Esophagus muscularis mucosa (tissue), 4 donors: ENCODE data around the gene MRTFA. TPM values are rescaled to one million over a fixed set of nuclear protein-coding genes. Genes with fewer than 3 reads are reported as not detected.

Source experiments
- DNase-seq: peaks from one replicate; pipeline ENCODE4 v3.0.0-alpha.2; 2017; ENCODE audit errors: extremely low spot score
- H3K27ac ChIP-seq, 4 donors: fragments of 200-600 bp; sonication (generic); replicated peaks in 1 of 4; 1 replicate in 3 of 4; 2 replicates in 1 of 4; pipeline ENCODE4 v1.5.1; 2016 to 2019; ENCODE audit warnings: mild to moderate bottlenecking in 1 of 4
- H3K27me3 ChIP-seq, 4 donors: fragments of 200-600 bp; sonication (generic); one replicate each; pipeline versions ENCODE4 v1.5.1 to v1.6.0; 2016 to 2019
- H3K36me3 ChIP-seq, 4 donors: fragments of 200-600 bp; sonication (generic); one replicate each; pipeline ENCODE4 v1.5.1; 2016 to 2019
- H3K4me1 ChIP-seq, 4 donors: fragments of 200-600 bp; sonication (generic); one replicate each; pipeline ENCODE4 v1.5.1; 2016 to 2019
- H3K4me3 ChIP-seq, 4 donors: fragments of 200-600 bp; sonication (generic); 1 replicate in 2 of 4; 2 replicates in 2 of 4; pipeline ENCODE4 v1.5.1; 2016 to 2019; ENCODE audit warnings: mild to moderate bottlenecking in 4 of 4, moderate library complexity in 1 of 4
- H3K9me3 ChIP-seq, 4 donors: fragments of 200-600 bp; sonication (generic); 1 replicate in 3 of 4; 2 replicates in 1 of 4; pipeline ENCODE4 v1.5.1; 2016 to 2019
- EP300 ChIP-seq: sonication (generic); formaldehyde crosslinking; IDR thresholded peaks from one replicate; pipeline ENCODE4 v1.6.1; 2017; ENCODE audit warnings: antibody characterized with exemption
- POLR2A ChIP-seq: fragments of 450-650 bp; IDR thresholded peaks from one replicate; pipeline ENCODE4 v1.6.1; 2017; ENCODE audit warnings: antibody characterized with exemption, moderate library complexity, mild to moderate bottlenecking, low read depth
- POLR2AphosphoS5 ChIP-seq, 2 donors: sonication (generic); formaldehyde crosslinking; IDR thresholded peaks; one replicate each; pipeline ENCODE4 v1.6.1; 2017; ENCODE audit warnings: antibody characterized with exemption in 2 of 2
- WGBS: methylation state at CpG from one replicate; pipeline ENCODE4 v1.1.5; 2018; 5-methylcytosine and 5-hydroxymethylcytosine counted together
- intact Hi-C: fragments of 100-400 bp; cut with DNase I; formaldehyde crosslinking; loops from one replicate; pipeline ENCODE4 v1.15.1; 2023
- total RNA-seq, 4 donors: library from RNA; depleted of rRNA; stranded (reverse); fragments of >200 nt; gene quantifications; one replicate each; pipeline versions ENCODE4 v1.1.0 to v1.2.1, GENCODE V29; 2016
- TF ChIP-seq, protein P1 (sequence below), 3 experiments: fragments of 200-600 bp in 2 of 3; fragments of 450-650 bp in 1 of 3; sonication (generic) in 2 of 3; IDR thresholded peaks; one replicate each; pipeline ENCODE4 v1.5.1; 2017 to 2019; ENCODE audit warnings: antibody characterized with exemption in 3 of 3, mild to moderate bottlenecking in 2 of 3, moderate library complexity in 1 of 3

The MRTFA gene
- total RNA-seq, 4 donors from 2014 or later = 55.6 to 88.7 (median 73.6) TPM

DNA sequence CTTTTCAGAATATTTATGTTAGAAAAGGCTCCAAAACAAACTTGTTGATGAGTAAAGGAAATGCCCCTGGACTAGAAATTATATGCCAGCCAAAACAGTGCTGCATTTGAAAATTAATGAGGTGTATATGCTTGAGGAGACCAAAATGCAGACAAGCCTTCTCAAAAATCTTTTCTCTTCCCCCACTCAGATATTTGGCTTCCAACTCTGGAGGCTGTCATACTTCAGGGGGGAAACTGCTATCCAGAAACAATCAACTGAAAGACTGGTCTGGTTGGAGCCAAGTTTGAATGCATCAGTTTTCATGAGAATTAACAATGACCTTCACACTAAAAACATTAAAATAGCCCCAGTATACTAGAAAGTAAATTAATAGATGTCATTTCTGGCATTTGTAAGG lies 167.9 kb downstream of the MRTFA start:
- TF ChIP-seq POLR2AphosphoS5 (IDR thresholded peaks at IDR 0.05) = no peak
- TF ChIP-seq, protein P1, sequence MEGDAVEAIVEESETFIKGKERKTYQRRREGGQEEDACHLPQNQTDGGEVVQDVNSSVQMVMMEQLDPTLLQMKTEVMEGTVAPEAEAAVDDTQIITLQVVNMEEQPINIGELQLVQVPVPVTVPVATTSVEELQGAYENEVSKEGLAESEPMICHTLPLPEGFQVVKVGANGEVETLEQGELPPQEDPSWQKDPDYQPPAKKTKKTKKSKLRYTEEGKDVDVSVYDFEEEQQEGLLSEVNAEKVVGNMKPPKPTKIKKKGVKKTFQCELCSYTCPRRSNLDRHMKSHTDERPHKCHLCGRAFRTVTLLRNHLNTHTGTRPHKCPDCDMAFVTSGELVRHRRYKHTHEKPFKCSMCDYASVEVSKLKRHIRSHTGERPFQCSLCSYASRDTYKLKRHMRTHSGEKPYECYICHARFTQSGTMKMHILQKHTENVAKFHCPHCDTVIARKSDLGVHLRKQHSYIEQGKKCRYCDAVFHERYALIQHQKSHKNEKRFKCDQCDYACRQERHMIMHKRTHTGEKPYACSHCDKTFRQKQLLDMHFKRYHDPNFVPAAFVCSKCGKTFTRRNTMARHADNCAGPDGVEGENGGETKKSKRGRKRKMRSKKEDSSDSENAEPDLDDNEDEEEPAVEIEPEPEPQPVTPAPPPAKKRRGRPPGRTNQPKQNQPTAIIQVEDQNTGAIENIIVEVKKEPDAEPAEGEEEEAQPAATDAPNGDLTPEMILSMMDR (IDR thresholded peaks at IDR 0.05) = no peak
- no peak for TF ChIP-seq POLR2A
- TF ChIP-seq EP300 = no peak
- H3K36me3 ChIP-seq = no peaks in the 10 kb centered on the region
- no peak for DNase-seq
- H3K9me3 ChIP-seq = no peaks in the 10 kb centered on the region
- no peak overlapping the region for H3K27ac ChIP-seq
- no peaks in the 10 kb centered on the region for H3K27me3 ChIP-seq
- peaks cover 0 to 18% (median 11%) of the 10 kb centered on the region in 4 donors for H3K4me1 ChIP-seq
- H3K4me3 ChIP-seq = no peak overlapping the region
- intact Hi-C loops = no loop called here

DNA sequence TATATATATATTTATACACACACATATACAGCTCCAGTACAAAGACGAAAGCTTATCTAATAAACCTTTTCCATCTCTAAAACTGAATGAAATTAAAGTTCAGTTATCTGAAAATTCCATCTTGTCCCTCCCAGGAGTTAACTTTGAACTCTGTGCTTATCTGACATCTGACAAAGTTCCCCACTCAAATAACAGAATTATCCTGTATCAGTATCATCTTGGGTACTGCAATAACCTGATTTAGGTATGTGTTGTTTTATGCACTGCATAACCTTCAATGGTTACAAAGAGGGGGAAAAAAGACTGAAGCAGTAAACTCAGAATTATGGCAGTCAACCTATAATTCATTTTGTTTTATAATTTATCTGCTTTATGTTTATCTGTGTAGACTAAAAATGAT lies 169.5 kb downstream of the MRTFA start:
- WGBS = 96% methylated on average over 1 of the region's 1 CpG
- H3K4me3 ChIP-seq = no peak overlapping the region
- TF ChIP-seq EP300 (no peak), POLR2A (no peak), POLR2AphosphoS5 (IDR thresholded peaks at IDR 0.05) (no peak)
- TF ChIP-seq, protein P1 (IDR thresholded peaks at IDR 0.05) = no peak
- peaks cover 0 to 4% (median 0%) of the 10 kb centered on the region in 4 donors for H3K36me3 ChIP-seq
- peaks cover 0 to 18% (median 11%) of the 10 kb centered on the region in 4 donors for H3K4me1 ChIP-seq
- H3K27ac ChIP-seq = no peak overlapping the region
- intact Hi-C loops = no loop called here
- no peaks in the 10 kb centered on the region for H3K27me3 ChIP-seq
- no peaks in the 10 kb centered on the region for H3K9me3 ChIP-seq
- no peak for DNase-seq

DNA sequence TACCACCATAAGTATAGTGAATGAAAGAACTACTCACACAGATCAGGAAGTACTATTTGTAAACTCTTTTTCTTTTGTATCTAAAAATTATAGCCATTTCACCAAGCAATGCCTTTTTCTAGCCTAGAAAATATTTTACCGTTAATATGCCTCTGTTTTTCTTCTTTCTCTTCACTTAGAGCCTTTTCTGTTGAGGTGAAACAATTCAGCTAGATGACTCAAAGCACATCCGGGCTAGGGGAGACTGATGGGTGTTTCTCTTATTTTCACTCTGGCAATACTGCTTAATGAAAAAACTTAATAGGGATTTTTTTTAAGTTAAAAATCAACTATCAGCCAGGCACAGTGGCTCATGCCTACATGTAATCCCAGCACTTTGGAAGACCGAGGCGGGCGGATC lies 172.8 kb downstream of the MRTFA start:
- H3K9me3 ChIP-seq = no peaks in the 10 kb centered on the region
- H3K27me3 ChIP-seq = no peaks in the 10 kb centered on the region
- intact Hi-C loops = no loop called here
- no peak overlapping the region for H3K27ac ChIP-seq
- H3K4me1 ChIP-seq = peaks cover 0 to 11% (median 5%) of the 10 kb centered on the region in 4 donors
- no peak for TF ChIP-seq POLR2AphosphoS5 (IDR thresholded peaks at IDR 0.05)
- TF ChIP-seq POLR2A = no peak
- TF ChIP-seq EP300 = no peak
- TF ChIP-seq, protein P1 (IDR thresholded peaks at IDR 0.05) = no peak
- no peak overlapping the region for H3K4me3 ChIP-seq
- WGBS = 84% methylated on average over 5 of the region's 5 CpGs
- no peak for DNase-seq
- peaks cover 0 to 19% (median 8%) of the 10 kb centered on the region in 4 donors for H3K36me3 ChIP-seq

DNA sequence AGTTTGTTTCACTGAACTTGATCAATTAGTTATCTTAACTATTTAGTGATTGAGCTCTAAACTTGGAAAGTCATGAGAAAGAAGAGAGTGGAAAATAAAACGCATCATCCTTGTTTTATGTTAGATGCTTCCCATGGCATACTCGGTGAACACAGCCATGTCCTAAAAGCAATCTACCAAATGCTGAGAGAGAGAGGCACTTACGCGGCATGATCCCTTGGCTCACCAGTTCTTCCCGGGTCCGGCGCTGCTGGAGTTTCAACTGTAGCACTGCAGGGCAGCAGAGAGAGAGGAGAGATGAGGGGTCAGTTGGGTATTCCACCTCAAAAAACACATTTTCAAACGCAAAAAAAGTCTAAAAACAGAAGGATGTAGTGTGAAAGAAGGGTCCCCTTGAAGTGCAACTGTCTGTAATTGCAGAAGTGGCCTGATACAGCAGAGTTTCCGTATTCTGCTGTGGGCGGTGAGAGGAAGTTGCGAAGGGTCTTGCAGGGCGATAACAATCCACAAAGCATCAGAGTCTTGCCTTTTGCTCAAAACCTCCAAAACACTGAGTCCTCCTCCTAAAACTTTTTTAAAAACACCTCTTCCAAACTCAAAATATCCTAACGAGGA lies 173.4 kb downstream of the MRTFA start:
- H3K9me3 ChIP-seq = no peaks in the 10 kb centered on the region
- intact Hi-C loops = no loop called here
- peaks cover 0 to 19% (median 8%) of the 10 kb centered on the region in 4 donors for H3K36me3 ChIP-seq
- no peaks in the 10 kb centered on the region for H3K27me3 ChIP-seq
- H3K27ac ChIP-seq = peak overlapping the region in 1 of 4 donors; percentile 9
- H3K4me1 ChIP-seq = peaks cover 0 to 6% (median under 1%) of the 10 kb centered on the region in 4 donors
- 84% methylated on average over 13 of the region's 13 CpGs for WGBS
- DNase-seq = no peak
- TF ChIP-seq POLR2A = no peak
- TF ChIP-seq POLR2AphosphoS5 (IDR thresholded peaks at IDR 0.05) = peak in 1 of 2 donors; percentile 39
- TF ChIP-seq, protein P1 (IDR thresholded peaks at IDR 0.05) = no peak
- TF ChIP-seq EP300 = no peak
- H3K4me3 ChIP-seq = peak overlapping the region; percentile 13 to 43 (median 22)
